GM12878 (cell line): ENCODE measurements around the gene FICD. TPM values are rescaled to one million over a fixed set of nuclear protein-coding genes. Genes with fewer than 3 reads are reported as not detected.

ENCODE experiments used
- ATAC-seq: fragments of 200-7000 bp; cut with Tn5 transposase; 3 replicates; pipeline ENCODE4 v1.9.1; 2020; ENCODE audit warnings: mild to moderate bottlenecking, moderate library complexity
- BruUV-seq: library from RNA; stranded (reverse); fragments of 400-500 nt; replicated peaks from 2 replicates; lab custom pipeline; 2021; lab: Mats Ljungman, UMichigan
- CTCF ChIA-PET: fragments of 300-600 bp; sonication (Branson Sonifier 250); formaldehyde crosslinking; extraction: SDS; loops from one replicate; lab custom pipeline; 2021; ENCODE audit warnings: inconsistent platforms; lab: Yijun Ruan, JAX
- POLR2A ChIA-PET: fragments of 350-600 bp; formaldehyde crosslinking; extraction: SDS; loops from one replicate; lab custom pipeline; 2021; ENCODE audit warnings: inconsistent platforms; lab: Charles Lee
- RAD21 ChIA-PET: fragments of 300-600 bp; sonication (Branson Sonifier 250); formaldehyde crosslinking; loops from one replicate; lab custom pipeline; 2023; ENCODE audit warnings: antibody characterized with exemption; ENCODE audit not compliant: unreplicated experiment; lab: Charles Lee
- SMC1A ChIA-PET: fragments of 300-600 bp; sonication (Branson Sonifier 250); formaldehyde crosslinking; loops from one replicate; lab custom pipeline; 2023; ENCODE audit not compliant: unreplicated experiment, uncharacterized antibody; lab: Charles Lee
- DNase-seq: peaks from one replicate; pipeline ENCODE4 v3.0.0-alpha.2; 2011; ENCODE audit warnings: low read depth, low spot score
- FAIRE-seq: peaks from 3 replicates; lab custom pipeline; 2011; peaks lifted over from hg19 to GRCh38; lab: Jason Lieb, UNC
- H2AFZ ChIP-seq: 2 replicates; pipeline ENCODE4 v1.6.0; 2011; ENCODE audit warnings: low read depth, low read length, control low read depth; ENCODE audit not compliant: control insufficient read depth
- H3K27ac ChIP-seq: 2 replicates; pipeline ENCODE4 v1.5.1; 2011; ENCODE audit warnings: control low read depth; ENCODE audit not compliant: control insufficient read depth, insufficient read depth
- H3K27me3 ChIP-seq, 2 experiments: replicated peaks in 1 of 2; 2 replicates each; pipeline versions ENCODE4 v1.6.0 to v1.6.1; 2011; ENCODE audit warnings: low read length in 1 of 2; ENCODE audit not compliant: control insufficient read depth in 2 of 2, insufficient read depth in 2 of 2
- H3K36me3 ChIP-seq, 2 experiments: 2 replicates each; pipeline ENCODE4 v1.5.1; 2011; ENCODE audit warnings: low read length in 1 of 2; ENCODE audit not compliant: control insufficient read depth in 2 of 2, insufficient read depth in 2 of 2
- H3K4me1 ChIP-seq: 2 replicates; pipeline ENCODE4 v1.6.1; 2011; ENCODE audit warnings: mild to moderate bottlenecking, low read length, moderate library complexity, mixed read lengths; ENCODE audit not compliant: control insufficient read depth, insufficient read depth
- H3K4me2 ChIP-seq: 2 replicates; pipeline ENCODE4 v1.6.0; 2011; ENCODE audit warnings: control low read depth; ENCODE audit not compliant: control insufficient read depth, insufficient read depth
- H3K4me3 ChIP-seq: fragments of 200-600 bp; sonication (generic); 2 replicates; pipeline ENCODE4 v1.5.1; 2016
- H3K79me2 ChIP-seq: 2 replicates; pipeline ENCODE4 v1.6.0; 2011; ENCODE audit warnings: low read length; ENCODE audit not compliant: control insufficient read depth, insufficient read depth
- H3K9ac ChIP-seq: 2 replicates; pipeline ENCODE4 v1.8.0; 2011; ENCODE audit warnings: low read length, control low read depth, mixed read lengths; ENCODE audit not compliant: control insufficient read depth, insufficient read depth
- H3K9me3 ChIP-seq: replicated peaks from 3 replicates; pipeline ENCODE4 v1.5.1; 2011; ENCODE audit warnings: mild to moderate bottlenecking, low read length; ENCODE audit not compliant: control insufficient read depth, insufficient read depth
- H4K20me1 ChIP-seq: 2 replicates; pipeline ENCODE4 v1.6.0; 2011; ENCODE audit not compliant: control insufficient read depth, insufficient read depth
- DPF2 ChIP-seq: fragments of 450-650 bp; IDR thresholded peaks from 2 replicates; pipeline ENCODE4 v1.6.1; 2017; ENCODE audit warnings: mild to moderate bottlenecking
- EP300 ChIP-seq, 2 experiments: fragments of 150-350 bp in 1 of 2; IDR thresholded peaks; 2 replicates each; pipeline ENCODE4 v1.6.1; 2011 to 2012; ENCODE audit warnings: low read depth in 2 of 2, low read length in 2 of 2, borderline replicate concordance in 1 of 2, improper control_type of control experiment in 1 of 2, inconsistent platforms in 1 of 2; ENCODE audit not compliant: control insufficient read depth in 1 of 2
- WGBS: methylation state at CpG from one replicate; pipeline ENCODE4 v1.1.6; 2016; ENCODE audit warnings: low lambda C conversion rate; ENCODE audit not compliant: insufficient replicate concordance, insufficient coverage; ENCODE audit errors: missing lambda C conversion rate; 5-methylcytosine and 5-hydroxymethylcytosine counted together
- in situ Hi-C: fragments of 300-500 bp; cut with MboI; formaldehyde crosslinking; loops from 9 replicates; pipeline ENCODE4 v1.14.3; 2018; ENCODE audit warnings: mixed read lengths
- intact Hi-C: fragments of 100-400 bp; cut with micrococcal nuclease; formaldehyde crosslinking; loops from one replicate; pipeline ENCODE4 v1.14.2; 2022; ENCODE audit not compliant: unreplicated experiment
- polyA plus RNA-seq, 11 experiments: library from polyadenylated mRNA; depleted of rRNA in 4 of 11; unstranded in 6 of 11; stranded (reverse) in 5 of 11; fragments of >200 nt; fragmentation: Nextera tagmentation in 4 of 11; fragmentation: Illumina TruSeq in 1 of 11; extraction: Ambion mirVana in 4 of 11; extraction: Trizol in 1 of 11; gene quantifications; 1 replicate in 1 of 11; 2 replicates in 10 of 11; pipeline versions ENCODE4 v1.2.1 to v1.2.3, GENCODE V29; 2011 to 2016; ENCODE audit warnings: inconsistent platforms in 2 of 11, missing spikeins in 2 of 11, low read depth in 1 of 11
- total RNA-seq, 4 experiments: library from RNA; depleted of rRNA in 3 of 4; stranded (reverse); fragments of >200 nt in 3 of 4; fragmentation: Illumina TruSeq in 1 of 4; extraction: Trizol in 1 of 4; gene quantifications; 2 replicates each; pipeline versions ENCODE4 v1.2.1 to v1.2.3, GENCODE V29; 2013 to 2021

Gene FICD
- total and polyA plus RNA-seq, 10 of the 15 experiments (the other 5 are each of a cell fraction or from before 2014, with no cell fraction given) = 1.1 to 9.4 (median 4.3) TPM

GRCh38 chr12:108561852-108562347 is 46.8 kb downstream of the FICD start:
- DNase-seq (no peak), FAIRE-seq (no peak), ATAC-seq (no peak)
- CTCF ChIA-PET = interaction anchor here (0.6 to 21.5 kb wide), 13 partner anchors 9 to 532 kb away, joined by 3 to 866 read pairs (median 5); partner anchors contain the start of gene SELPLG
- SMC1A ChIA-PET = interaction anchor here (0.6 to 26.5 kb wide), 7 partner anchors 11 to 253 kb away, joined by 3 to 718 read pairs (median 5); partner anchors contain the start of gene SELPLG
- Histone ChIP-seq H3K27ac (peak overlapping the region; percentile 98), H3K27me3 (no peaks in the 10 kb centered on the region), H4K20me1 (no peaks in the 10 kb centered on the region; the same call in 1 of the 2 replicates), H3K4me3 (peak overlapping the region; percentile 85), H3K4me2 (peak overlapping the region; percentile 89), H3K9me3 (no peaks in the 10 kb centered on the region), H3K4me1 (peaks cover 35% of the 10 kb centered on the region), H3K79me2 (peaks cover 80% of the 10 kb centered on the region), H3K9ac (peak overlapping the region; percentile 99), H3K36me3 (peaks cover 5 to 27% of the 10 kb centered on the region in 2 experiments), H2AFZ (peak overlapping the region; percentile 72)
- intact Hi-C loops (loop anchor here (2.0 to 5.0 kb wide), 3 partner anchors 21 to 390 kb away; no protein-coding TSS in a partner anchor), in situ Hi-C loops (loop anchor here (5.0 kb wide), 1 partner anchor 390 kb away; no protein-coding TSS in a partner anchor)
- RAD21 ChIA-PET = interaction anchor here (0.6 to 23.0 kb wide), 14 partner anchors 9 to 389 kb away, joined by 3 to 633 read pairs (median 5); partner anchors contain the start of gene SELPLG
- WGBS = 1% methylated on average over 20 of the region's 20 CpGs
- BruUV-seq = no TSS peak
- TF ChIP-seq DPF2 = peak; percentile 71; the same call in 1 of the 2 replicates
- TF ChIP-seq EP300 (IDR thresholded peaks at IDR 0.05; ENCODE audit: borderline replicate concordance in 1 of 2, control insufficient read depth in 1 of 2, low read depth in 2 of 2, low read length in 2 of 2) = no peak
- POLR2A ChIA-PET = interaction anchor here (0.6 to 12.2 kb wide), 13 partner anchors 10 to 79 kb away, joined by 3 to 211 read pairs (median 5); no protein-coding TSS in a partner anchor
